GM21717 (cell line): ENCODE results near the gene DENND5A.
"Not testable (repeated sequence)": the region's sequence is repeated elsewhere in the genome, so short reads cannot be mapped to it uniquely, and the experiment has no call there.

ENCODE experiments used
- ATAC-seq: cut with Tn5 transposase; IDR thresholded peaks from one replicate; pipeline ENCODE4 v1.9.1; 2021; ENCODE audit warnings: mild to moderate bottlenecking, moderate library complexity; ENCODE audit not compliant: unreplicated experiment

Gene DENND5A

DNA sequence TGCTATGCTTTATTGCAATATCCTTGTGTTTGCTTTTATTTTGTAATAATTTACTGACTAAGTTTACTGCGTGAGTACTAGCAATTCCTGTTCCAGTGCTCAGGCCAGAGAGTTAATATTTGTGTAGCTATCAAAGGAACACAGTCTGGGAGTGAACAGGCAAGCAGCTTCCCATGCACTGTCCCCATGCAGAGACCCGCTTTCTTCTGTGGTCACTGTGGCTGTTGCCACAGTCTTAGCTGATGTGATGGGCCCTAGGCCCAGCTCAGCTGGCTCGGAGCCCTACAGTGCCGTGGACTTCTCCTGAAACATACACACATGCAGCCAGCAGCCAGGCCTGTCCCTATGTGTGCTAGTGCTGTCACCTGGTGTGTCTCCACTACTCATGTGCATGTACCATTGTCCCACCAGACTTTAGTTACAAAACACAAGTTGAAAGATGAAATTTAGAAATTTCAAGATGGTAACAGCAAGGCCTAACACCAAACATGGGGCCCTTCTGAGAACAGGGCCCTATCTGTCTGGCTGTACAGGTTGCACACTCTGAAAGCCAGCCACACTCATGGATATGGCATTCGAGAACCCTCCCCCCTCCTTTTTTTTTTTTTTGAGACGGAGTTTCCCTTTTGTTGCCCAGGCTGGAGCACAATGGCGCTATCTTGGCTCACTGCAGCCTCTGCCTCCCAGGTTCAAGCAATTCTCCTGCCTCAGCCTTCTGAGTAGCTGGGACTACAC, 161.4 kb downstream of the DENND5A start:
- no peak for ATAC-seq

DNA sequence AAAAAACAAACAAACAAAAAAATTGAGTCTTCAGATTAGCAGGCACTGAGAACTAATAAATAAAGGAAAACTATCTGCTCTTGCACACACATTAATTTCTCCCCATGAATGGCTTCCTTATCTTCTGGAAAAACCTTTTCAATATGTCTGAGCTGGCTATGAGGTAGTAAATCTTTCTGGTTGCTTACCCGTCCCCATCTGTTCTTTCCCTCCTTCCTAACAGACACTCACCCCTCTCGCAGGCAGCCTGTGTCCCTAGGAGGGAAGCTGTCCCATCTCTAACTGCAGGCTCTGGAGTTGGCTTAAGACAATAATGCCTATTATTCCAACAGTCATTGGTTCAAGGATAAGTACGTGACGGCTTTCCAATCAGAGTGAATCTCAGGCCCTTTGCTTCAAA, 165.5 kb downstream of the DENND5A start:
- no peak for ATAC-seq

DNA sequence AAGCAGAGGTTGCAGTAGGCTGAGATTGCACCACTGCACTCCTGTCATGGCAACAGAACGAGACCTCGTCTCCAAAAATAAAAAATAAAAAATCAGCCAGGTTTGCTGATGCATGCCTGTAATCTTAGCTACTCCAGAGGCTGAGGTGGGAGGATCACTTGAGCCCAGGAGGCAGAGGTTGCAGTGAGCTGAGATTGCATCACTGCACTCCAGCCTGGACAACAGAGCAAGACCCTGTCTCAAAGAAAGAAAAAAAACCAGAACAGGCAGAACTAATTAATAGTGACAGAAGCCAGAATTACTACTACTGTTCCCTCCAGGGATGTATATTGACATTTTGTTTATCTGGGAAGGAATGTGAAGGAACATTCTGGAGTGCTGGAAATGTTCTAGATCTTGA, 166.7 kb downstream of the DENND5A start:
- ATAC-seq = not testable (repeated sequence)

DNA sequence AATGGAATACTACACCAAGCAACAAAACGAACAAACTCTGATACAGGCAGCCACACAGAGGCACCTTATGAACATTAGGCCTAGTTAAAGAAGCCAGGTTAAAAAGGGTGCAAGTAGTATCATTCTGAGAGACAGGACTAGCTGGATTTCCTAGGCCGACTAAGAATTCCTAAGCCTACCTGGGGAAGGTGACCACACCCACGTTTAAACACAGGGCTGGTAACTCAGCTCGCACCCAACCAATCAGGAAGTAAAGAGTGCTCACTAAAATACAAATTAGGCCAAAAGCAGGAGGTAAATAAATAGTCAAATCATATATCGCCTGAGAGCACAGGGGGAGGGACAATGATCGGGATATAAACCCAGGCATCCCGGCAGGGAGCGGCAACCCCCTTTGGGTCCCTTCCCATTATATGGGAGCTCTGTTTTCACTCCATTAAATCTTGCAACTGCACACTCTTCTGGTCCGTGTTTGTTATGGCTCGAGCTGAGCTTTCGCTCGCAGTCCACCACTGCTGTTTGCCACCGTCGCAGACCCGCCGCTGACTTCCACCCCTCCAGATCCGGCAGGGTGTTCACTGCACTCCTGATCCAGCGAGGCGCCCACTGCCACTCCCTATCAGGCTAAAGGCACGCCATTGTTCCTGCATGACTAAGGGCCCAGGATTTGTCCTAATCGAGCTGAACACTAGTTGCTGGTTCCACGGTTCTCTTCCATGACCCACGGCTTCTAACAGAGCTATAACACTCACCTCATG, 167.8 kb downstream of the DENND5A start:
- not testable (repeated sequence) for ATAC-seq

DNA sequence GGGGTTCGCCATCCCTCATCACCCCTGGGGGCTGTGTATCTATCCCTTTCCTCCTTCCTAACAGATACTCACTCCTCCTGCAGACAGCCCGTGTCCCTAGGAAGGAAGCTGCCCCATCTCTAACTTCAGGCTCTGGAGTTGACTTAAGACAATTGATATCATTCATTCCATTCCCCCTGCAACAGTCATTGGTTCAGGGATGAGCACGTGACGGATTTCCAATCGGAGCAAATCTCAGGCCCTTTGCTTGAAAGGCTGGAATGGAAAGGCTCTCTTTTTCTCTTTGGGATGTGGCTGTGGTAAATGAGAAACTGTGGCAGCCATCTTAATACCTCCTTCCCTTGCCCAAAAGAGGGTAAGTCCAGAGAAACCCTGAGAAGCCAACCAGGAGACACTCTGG, 168.7 kb downstream of the DENND5A start:
- no peak for ATAC-seq

DNA sequence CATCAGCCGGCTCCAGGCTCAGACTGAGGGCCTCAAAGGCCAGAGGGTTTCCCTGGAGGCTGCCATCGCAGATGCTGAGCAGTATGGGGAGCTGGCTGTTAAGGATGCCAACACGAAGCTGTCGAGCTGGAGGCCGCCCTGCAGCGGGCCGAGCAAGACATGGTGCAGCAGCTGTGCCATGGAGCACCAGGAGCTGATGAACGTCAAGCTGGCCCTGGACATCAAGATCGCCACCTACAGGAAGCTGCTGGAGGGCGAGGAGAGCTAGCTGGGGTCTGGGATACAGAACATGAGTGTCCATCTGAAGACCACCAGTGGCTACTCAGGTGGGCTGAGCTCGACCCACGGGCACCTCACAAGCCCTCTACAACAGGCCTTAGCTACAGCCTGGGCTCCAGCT, 169.7 kb downstream of the DENND5A start:
- ATAC-seq = no peak

DNA sequence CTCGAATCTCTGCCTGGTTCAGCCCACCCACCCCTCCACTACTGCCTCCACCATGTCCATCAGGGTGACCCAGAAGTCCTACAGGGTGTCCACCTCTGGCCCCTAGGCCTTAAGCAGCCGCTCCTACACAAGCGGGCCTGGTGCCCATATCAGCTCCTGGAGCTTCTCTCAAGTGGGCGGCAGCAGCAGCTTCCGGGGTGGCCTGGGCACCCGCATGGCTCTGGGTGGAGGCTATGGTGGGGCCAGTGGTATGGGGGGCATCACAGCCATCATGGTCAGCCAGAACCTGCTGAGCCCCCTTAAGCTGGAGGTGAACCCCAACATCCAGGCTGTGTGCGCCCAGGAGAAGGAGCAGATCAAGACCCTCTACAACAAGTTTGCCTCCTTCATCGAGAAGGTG, 170.7 kb downstream of the DENND5A start:
- no peak for ATAC-seq

DNA sequence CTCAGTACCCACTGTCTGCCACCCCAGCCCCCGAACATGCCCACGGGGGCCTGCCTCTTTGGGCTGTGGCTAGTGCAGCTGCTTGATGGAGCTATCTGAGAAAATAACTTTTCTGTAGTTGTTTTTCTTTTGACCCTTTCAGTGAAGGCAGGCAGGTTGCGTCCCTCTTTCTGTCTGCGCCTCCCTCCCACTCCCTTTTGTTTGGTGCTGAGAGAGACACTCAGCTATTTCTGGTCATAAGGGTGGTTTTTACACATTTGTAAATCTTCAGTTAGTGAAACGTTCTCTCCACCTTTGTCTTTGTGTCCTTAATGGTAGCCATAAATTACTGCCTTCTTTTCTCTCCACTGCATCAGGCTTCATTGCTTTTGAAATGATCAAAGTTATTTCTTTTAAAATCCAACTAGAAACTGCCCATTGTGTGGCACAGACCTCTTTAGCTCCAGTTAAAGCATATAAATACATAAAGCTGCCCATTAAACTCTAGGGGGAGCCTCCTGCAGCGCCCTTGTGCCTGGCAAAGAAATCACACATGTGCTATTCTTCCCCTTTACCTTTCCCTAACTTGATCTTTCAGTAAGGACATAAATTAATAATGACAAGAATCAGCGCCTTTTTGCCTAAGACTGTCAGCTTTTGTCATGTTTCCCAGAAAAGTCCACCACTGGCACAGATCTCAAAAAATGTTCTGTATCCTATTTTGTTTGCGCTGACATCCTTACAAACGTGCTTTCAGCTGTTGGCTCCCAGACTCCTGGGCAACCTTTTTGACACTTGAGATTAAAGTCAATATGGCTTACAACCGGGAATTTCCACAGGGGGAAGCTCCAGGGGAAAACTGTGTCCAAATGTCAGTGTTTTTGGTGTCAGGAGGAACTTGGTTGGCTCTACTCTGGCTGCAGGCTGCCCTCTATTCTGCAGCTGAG, 172.0 kb downstream of the DENND5A start:
- ATAC-seq = no peak

DNA sequence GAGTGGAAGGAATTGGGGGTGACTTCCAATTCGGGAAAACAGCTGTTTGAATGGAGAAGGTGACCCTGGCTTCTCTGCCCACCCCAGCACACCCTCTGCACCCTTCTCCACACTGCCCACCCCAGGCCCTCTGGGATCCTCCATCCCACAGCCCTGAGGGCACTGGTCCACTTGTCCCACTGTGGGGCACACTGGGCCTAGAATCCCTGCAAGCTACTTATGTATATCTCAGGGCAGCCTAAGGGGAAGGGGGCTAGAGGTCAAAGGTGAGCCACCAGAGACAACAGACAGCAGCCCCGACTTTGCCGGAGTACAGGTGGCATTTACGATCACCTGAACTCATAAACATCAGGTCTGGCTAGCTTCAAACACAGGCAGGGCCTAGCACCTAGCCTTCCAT, 173.1 kb downstream of the DENND5A start:
- no peak for ATAC-seq

DNA sequence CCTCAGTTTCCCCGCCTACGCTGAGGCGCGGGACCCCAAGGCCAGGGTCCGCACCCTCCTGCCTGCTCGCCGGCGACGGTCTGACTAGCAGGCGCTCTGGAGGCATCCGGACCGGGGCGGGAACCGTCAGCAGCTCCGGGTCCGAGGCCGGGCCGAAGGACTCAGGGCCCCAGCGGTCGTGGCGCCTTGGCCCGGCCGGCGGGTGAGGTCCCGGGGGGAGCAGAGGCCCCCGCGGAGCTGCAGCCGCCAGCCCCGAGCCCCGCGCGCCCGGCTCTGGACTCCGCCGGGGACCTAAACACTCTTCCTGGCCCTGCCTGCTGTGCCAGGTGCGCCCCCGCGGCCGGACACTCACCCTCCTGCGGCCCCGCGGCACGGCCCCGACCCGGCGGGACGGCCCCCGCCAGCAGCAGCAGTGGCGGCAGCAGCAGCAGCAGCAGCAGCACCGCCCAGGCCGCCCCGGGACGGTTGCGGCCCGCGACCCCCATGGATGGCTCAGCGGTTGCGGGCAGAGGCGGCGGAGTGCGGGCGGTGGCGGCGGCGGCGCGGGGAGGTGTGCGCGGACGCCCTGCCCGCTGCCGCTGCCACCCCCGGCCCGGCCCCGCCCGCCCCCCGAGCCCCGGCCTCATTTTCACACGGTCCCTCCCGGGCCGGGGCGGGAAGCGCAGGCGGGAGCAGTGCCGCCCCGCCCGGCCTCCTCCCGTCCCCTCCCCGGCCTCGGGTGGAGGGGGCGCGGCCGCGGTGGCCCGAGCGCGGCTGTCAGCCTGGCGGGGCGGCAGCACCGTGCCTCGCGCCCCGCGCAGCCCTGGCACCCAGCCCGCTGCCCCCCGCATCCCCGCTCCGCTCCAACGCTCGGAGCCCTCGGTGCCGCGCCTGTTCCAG, 173.9 kb downstream of the DENND5A start, which contains the start of gene SCUBE2:
Gene SCUBE2, minus strand, starts transcription at position 556 of the 879 bp plus-strand sequence. Its CDS starts 71 bp downstream, at position 485.
- no peak for ATAC-seq

DNA sequence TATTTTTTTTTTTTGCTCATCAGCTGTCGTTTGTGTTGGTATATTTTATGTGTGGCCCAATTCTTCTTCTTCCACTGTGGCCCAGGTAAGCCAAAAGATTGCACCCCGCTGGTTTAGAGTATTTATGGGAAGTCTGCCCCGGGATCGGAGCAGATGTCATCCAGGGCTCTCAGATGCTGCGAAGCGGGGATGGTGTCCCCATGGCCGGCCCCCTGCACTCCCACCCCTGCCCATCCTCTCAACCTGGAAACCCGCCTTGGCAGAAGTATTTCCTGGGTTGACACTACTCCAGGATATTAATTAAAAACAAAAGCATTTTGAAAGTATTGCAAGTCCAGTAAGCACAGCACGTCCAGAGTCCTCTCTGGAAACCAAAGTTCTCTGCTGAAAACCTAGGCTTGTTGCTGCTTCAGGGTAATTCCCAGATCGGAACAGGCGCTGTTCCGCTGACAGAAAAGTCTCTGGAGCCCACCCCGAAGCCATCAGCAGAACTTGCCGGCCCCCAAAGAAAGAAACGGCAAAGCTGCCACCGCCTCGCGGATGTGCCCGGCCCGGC, 174.6 kb downstream of the DENND5A start:
- no peak for ATAC-seq

DNA sequence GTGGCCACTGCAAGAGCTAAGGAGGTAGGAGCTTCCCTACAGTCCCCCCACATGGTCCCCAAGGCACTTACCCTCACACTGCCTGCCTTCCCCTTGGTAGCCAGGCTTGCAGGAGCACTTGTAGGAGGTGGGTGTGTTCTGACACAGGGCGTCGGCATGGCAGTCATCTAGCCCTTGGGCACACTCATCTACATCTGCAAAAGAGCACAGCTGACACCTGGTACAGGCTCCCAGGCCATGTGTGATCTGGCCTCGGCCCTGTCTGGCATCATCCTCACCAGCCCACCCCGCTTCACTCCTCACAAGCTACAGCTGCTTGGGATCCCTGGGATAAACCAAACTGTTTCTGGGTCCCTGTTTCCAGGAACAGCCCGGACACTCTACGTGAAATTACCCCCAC, 175.5 kb downstream of the DENND5A start:
- no peak for ATAC-seq

DNA sequence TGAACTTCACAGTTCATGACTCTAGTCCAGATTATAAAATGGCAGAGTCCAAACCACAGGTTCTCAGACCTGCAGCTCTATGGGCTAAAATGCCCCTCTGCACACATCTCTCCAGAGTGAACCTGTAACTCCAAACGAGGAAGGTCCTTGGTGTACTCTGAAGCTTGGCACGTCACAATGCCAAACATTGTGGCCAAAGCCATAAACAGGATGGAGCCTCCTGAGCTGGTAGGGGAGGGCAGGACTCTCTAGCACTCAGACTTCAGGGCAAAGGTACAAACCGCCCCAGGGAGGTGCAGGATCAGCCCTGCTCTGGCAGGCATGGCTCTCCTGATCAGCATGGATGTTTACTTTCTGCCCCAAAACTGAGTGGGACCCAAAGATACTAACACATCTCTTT, 176.1 kb downstream of the DENND5A start:
- ATAC-seq = no peak
